ENCODE data around the gene JPH4. TPM values are rescaled to one million over a fixed set of nuclear protein-coding genes. Genes with fewer than 3 reads are reported as not detected.

The JPH4 gene
- total and polyA plus RNA-seq, 2 of the 8 experiments (the other 6 are each of a cell fraction or from before 2014, with no cell fraction given), result 23.9 to 46.7 TPM

DNA sequence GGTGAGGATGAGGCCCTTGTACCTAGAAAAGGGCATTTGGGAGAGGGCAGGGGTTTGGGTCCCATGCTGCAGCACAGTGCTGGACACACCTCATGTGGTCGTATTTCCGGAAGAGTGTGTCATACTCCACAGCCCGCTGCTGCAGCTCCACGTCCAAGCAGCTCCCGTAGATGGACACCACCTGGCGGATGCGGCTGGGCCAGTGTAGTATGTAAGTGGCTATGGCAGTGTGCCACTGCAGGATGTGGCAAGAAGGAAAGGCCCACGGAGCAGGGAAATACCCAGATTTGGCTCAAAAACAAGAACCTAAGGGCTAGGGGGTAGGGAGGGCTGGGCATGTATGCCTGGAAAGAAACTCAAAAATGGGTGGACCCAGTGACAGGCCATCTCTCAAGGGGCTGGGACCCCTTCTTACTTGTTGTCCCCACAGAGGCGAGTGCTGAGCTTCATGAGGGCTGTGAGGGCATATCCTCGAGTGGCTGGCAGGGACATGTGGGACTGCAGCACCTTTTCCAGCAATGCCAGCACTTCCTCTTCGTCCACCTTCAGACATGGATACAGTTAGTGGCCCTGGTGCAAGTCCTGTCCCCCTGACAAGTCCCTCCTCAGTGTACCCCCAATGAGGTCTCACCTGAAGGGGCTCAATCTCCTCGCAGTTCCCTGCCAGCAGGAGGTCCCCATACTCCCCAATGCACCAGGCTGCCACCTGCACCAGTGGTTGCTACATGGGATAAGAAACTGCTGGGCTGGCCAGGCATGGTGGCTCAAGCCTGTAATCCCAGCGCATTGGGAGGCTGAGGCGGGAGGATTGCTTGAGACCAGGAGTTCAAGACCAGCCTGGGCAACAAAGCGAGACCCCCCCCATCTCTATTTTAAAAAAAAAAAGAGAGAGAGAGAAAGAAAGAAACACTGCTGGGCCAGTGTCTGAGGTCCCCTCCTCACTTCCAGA is 16.4 kb downstream of the JPH4 start (continued):
- TF ChIP-seq, protein P1, sequence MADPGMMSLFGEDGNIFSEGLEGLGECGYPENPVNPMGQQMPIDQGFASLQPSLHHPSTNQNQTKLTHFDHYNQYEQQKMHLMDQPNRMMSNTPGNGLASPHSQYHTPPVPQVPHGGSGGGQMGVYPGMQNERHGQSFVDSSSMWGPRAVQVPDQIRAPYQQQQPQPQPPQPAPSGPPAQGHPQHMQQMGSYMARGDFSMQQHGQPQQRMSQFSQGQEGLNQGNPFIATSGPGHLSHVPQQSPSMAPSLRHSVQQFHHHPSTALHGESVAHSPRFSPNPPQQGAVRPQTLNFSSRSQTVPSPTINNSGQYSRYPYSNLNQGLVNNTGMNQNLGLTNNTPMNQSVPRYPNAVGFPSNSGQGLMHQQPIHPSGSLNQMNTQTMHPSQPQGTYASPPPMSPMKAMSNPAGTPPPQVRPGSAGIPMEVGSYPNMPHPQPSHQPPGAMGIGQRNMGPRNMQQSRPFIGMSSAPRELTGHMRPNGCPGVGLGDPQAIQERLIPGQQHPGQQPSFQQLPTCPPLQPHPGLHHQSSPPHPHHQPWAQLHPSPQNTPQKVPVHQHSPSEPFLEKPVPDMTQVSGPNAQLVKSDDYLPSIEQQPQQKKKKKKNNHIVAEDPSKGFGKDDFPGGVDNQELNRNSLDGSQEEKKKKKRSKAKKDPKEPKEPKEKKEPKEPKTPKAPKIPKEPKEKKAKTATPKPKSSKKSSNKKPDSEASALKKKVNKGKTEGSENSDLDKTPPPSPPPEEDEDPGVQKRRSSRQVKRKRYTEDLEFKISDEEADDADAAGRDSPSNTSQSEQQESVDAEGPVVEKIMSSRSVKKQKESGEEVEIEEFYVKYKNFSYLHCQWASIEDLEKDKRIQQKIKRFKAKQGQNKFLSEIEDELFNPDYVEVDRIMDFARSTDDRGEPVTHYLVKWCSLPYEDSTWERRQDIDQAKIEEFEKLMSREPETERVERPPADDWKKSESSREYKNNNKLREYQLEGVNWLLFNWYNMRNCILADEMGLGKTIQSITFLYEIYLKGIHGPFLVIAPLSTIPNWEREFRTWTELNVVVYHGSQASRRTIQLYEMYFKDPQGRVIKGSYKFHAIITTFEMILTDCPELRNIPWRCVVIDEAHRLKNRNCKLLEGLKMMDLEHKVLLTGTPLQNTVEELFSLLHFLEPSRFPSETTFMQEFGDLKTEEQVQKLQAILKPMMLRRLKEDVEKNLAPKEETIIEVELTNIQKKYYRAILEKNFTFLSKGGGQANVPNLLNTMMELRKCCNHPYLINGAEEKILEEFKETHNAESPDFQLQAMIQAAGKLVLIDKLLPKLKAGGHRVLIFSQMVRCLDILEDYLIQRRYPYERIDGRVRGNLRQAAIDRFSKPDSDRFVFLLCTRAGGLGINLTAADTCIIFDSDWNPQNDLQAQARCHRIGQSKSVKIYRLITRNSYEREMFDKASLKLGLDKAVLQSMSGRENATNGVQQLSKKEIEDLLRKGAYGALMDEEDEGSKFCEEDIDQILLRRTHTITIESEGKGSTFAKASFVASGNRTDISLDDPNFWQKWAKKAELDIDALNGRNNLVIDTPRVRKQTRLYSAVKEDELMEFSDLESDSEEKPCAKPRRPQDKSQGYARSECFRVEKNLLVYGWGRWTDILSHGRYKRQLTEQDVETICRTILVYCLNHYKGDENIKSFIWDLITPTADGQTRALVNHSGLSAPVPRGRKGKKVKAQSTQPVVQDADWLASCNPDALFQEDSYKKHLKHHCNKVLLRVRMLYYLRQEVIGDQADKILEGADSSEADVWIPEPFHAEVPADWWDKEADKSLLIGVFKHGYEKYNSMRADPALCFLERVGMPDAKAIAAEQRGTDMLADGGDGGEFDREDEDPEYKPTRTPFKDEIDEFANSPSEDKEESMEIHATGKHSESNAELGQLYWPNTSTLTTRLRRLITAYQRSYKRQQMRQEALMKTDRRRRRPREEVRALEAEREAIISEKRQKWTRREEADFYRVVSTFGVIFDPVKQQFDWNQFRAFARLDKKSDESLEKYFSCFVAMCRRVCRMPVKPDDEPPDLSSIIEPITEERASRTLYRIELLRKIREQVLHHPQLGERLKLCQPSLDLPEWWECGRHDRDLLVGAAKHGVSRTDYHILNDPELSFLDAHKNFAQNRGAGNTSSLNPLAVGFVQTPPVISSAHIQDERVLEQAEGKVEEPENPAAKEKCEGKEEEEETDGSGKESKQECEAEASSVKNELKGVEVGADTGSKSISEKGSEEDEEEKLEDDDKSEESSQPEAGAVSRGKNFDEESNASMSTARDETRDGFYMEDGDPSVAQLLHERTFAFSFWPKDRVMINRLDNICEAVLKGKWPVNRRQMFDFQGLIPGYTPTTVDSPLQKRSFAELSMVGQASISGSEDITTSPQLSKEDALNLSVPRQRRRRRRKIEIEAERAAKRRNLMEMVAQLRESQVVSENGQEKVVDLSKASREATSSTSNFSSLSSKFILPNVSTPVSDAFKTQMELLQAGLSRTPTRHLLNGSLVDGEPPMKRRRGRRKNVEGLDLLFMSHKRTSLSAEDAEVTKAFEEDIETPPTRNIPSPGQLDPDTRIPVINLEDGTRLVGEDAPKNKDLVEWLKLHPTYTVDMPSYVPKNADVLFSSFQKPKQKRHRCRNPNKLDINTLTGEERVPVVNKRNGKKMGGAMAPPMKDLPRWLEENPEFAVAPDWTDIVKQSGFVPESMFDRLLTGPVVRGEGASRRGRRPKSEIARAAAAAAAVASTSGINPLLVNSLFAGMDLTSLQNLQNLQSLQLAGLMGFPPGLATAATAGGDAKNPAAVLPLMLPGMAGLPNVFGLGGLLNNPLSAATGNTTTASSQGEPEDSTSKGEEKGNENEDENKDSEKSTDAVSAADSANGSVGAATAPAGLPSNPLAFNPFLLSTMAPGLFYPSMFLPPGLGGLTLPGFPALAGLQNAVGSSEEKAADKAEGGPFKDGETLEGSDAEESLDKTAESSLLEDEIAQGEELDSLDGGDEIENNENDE (IDR thresholded peaks at IDR 0.05; ENCODE audit: insufficient replicate concordance, low read length), result no peak
- TF ChIP-seq HDAC2 (IDR thresholded peaks at IDR 0.05; ENCODE audit: borderline replicate concordance in 1 of 2, low read depth in 2 of 2, low read length in 2 of 2) (no peak), EGR1 (IDR thresholded peaks at IDR 0.05; ENCODE audit: borderline replicate concordance, low read depth, low read length) (no peak), POLR2AphosphoS5 (IDR thresholded peaks at IDR 0.05; ENCODE audit: low read depth, low read length) (no peak), CHD2 (IDR thresholded peaks at IDR 0.05; ENCODE audit: low read length) (no peak), SP4 (IDR thresholded peaks at IDR 0.05; ENCODE audit: low read length) (no peak), SIRT6 (IDR thresholded peaks at IDR 0.05; ENCODE audit: low read length) (no peak), SP2 (IDR thresholded peaks at IDR 0.05; ENCODE audit: low read length) (no peak), HDAC6 (IDR thresholded peaks at IDR 0.05; ENCODE audit: low read depth, low read length) (no peak), TAF7 (optimal IDR thresholded peaks at IDR 0.05; ENCODE audit: borderline replicate concordance, low read depth, low read length) (no peak)

All from H1 (cell line).